Measurements from ENCODE around the gene ADM2.

DNA sequence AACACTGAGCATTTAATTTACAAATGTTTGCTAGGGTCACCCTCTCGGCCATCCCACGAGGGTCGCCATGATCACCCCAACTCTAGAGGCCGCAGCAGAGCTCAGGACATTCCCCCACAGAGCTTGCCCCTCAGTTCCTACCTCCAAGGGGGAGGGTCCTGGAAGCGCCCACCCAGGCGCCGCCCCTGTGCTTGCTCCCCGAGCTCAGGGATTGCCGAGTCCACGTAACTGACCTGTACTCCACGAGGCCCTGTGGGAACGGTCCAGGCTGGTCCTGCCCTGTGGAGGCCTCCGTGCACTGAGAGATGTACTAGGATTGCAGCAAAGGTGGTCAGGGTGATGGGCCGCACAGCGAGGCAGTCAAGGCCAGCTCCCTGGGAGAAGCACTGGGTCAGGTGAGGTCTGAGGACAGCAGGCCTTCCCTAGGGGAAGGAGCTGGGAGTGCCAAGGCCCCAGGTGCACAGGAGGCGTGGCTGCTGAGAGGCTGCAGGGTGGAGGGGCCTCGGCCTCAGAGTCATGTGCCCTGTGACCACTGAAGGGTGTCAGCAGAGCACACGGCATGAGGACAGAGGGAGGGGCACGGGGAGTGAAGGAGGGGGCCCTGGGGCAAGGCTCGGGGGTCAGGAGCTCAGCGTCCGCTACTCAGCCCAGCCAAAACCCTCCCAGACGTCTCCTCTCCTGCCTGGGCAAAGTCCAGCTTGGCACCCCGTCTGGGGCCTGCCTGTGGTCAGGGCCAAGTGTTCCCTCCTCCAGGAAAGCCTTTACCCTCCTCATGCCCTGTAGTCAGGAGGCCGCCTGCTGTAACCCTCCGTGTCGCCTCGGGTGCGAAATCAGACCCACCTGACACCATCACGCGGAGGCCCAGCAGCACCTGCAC lies 2.9 kb downstream of the ADM2 start:
- TF ChIP-seq EP300 (IDR thresholded peaks at IDR 0.05): no peak
- TF ChIP-seq, protein P1, sequence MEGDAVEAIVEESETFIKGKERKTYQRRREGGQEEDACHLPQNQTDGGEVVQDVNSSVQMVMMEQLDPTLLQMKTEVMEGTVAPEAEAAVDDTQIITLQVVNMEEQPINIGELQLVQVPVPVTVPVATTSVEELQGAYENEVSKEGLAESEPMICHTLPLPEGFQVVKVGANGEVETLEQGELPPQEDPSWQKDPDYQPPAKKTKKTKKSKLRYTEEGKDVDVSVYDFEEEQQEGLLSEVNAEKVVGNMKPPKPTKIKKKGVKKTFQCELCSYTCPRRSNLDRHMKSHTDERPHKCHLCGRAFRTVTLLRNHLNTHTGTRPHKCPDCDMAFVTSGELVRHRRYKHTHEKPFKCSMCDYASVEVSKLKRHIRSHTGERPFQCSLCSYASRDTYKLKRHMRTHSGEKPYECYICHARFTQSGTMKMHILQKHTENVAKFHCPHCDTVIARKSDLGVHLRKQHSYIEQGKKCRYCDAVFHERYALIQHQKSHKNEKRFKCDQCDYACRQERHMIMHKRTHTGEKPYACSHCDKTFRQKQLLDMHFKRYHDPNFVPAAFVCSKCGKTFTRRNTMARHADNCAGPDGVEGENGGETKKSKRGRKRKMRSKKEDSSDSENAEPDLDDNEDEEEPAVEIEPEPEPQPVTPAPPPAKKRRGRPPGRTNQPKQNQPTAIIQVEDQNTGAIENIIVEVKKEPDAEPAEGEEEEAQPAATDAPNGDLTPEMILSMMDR (IDR thresholded peaks at IDR 0.05): no peak
